Stimulated activated CD8-positive, alpha-beta memory T cell treated with anti-CD3 and anti-CD28 coated beads, Interleukin-7, amount 100 ng/mL, for 4 hours (primary cell): Measurements from ENCODE around the gene ADGRA1.
"Not testable (repeated sequence)": the region's sequence is repeated elsewhere in the genome, so short reads cannot be mapped to it uniquely, and the experiment has no call there.

Source experiments
- DNase-seq, 2 donors: peaks; one replicate each; pipeline ENCODE4 v3.0.0-alpha.2; 2020; ENCODE audit warnings: low read depth in 2 of 2

Gene ADGRA1

GRCh38 chr10:133087679-133088178, at the start of gene ADGRA1:
ADGRA1 (plus strand) TSS chr10:133087924; CDS start chr10:133088910, 986 bp downstream.
- DNase-seq, result no peak

DNA sequence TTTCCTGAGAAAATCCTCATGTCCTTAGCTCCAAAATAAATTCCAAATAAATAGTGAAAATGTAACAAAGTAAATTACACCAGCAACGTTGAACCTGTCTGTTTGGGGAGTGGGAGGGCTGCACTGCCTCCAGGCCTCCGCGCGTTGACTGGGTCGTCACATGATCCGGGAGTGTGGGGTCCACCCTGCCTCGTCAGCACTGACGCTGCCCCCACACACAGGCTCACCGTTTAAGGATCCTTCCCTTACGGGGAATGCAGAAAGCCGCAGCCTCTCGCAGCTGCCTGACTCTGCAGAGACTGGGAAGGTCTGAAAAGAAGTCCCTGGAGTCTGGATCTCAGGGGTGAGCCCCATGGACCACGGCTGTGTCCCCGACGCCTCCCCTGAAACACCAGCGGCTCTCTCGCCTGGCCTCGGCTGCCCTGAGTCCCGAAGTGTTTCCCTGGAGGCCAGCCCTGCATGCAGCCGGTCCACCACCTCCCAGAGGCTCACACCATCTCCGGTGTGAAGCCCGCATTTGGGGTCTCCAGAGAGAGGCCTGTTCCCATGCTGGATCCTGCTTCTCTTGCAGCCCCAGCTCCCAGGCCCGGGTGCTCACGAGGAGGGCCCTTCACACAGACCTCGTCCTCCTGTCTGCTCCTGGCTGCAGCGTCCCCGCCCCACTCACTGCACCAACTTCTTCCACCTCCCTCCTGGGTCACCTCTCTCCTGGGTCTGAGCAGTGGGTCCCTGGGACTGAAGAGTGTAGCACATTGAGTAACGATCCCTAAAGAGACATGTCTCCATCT, 49.5 kb upstream of the ADGRA1 start:
- DNase-seq, result no peak

DNA sequence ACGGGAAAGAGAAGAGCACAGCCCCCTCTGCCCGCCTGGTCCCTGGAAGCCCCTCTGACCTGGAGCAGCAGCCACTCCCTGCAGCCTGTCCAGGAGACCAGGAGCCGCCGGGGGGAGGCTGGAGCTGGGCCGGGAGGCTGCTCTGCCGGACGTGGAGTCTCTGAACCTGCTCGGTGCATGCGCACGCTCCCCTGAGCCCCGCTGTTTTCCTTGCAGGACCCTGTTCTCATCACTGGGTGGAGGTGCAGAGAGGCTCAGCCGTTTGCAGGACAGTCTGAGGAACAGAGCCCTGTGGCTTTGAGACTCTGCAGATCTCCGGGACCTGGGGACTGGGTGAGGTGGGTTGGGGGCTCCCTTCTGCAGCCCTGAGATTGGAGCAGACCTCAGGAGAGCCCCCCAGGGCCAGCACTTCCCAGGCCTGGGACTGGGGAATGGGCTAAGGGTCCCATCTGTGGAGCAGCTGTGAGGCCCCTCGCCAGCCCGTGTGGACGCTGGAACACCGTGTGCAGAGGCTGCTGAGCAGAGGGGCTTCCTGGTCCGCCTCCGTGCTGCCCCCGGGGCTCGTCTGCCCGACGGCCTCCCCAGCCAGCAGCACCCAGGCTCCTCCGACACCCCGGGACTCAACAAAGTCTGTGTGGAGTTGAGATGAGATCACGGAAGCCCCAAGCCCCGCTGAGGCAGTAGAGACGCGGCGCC, 48.5 kb upstream of the ADGRA1 start:
- no peak for DNase-seq

DNA sequence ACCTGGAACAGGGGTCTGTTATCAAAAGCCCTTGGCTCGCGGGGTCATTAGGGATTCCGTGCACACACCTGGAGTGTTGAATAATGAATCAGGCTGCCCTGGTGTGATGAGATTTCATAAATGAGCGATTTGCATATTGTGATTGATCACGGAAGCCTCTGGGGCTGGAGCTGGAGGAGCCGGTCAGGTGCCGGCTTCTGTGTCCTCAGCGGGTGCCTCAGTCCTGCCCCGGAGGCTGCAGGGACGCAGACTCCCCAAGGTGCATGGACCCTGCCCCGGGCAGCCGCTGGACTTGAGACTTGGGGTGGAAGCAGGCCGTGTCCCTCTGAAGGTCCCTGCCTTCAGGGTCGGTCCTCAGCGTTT, 47.9 kb upstream of the ADGRA1 start:
- DNase-seq, result no peak

- DNase-seq, result no peak
Observed at GRCh38 chr10:133040198-133040597, 47.5 kb upstream of the ADGRA1 start.

DNA sequence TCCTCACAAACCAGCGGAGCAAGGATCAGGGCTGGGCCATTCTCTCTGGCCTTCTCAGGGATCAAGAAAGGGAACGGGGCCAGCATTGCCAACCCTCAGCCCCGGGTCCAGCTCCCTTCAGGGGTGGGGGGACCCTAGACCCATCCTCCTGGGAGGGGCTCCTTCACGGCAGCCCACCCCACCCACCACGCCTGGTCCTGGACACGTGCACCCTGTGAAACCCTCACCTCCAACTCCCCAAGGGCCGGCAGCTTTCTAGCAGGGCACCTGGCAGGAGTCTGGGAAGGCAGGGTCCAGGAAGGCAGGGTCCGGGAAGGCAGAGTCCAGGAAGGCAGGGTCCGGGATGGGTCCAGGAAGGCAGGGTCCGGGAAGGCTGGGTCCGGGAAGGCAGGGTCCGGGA, 46.6 kb upstream of the ADGRA1 start:
- no peak for DNase-seq

GRCh38 chr10:133042061-133042460, 45.7 kb upstream of the ADGRA1 start:
- no peak for DNase-seq

DNA sequence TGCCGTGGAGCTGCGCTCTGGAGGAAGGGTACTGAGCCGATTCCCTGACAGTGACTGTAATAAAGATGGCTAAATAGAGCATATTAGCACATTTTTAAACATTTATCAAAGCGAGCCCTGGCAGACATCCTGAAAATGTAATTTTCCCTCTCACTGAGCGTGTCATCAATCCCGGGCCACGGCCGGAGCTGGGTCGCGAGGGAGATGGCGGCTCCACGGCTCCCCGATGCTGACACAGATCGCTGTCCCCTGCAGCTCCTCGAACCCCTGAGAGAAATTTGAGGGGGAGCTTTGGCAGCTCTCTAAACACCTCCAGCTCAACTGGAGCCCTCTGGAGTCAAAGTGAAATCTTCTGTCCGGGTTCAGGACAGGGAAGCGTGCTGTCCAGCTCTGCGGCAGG, 44.9 kb upstream of the ADGRA1 start:
- DNase-seq, result no peak

GRCh38 chr10:133043541-133044225, 44.0 kb upstream of the ADGRA1 start:
- DNase-seq, result no peak

- no peak for DNase-seq
Observed at GRCh38 chr10:133044401-133044811, 43.3 kb upstream of the ADGRA1 start.

DNA sequence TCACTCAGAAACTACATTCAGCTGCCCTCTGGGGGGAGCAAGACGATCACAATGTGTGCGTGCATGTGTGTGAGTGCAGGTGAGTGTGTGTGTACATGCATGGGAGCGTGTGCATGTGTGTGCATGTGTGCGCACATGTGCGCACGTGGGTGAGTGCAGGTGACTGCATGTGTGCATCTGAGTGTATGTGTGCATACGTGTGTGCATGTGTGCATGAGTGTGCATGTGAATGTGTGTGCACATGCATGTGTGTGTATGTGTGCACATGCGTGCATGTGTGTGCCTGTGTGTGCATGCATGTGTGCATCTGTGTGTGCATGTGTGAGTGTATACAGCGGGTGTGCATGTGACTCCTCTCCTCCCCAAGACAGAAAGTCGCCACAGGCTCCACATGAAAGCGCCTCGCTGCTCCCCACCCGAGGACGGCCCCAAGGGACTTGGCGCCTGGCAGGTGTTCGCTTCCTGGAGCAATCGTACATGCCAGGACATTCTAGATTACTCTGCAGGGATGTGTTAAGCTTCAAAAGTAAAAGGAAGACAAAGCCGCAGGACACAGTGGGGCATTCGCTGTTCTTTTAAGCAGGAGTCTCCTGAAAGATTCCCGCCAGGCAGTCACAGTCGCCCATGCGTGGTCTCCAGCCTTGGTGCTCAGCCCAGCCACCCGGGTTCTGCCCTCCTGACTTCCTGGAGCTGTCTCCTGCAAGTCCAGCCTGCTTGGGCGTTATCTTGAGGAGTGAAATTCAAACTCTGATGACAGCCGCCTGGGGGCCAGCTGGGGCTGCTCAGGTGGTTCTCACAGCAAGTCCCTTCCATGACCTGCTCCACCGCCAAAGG, 42.0 kb upstream of the ADGRA1 start:
- no peak for DNase-seq

GRCh38 chr10:133046390-133046765, 41.3 kb upstream of the ADGRA1 start:
- no peak for DNase-seq

GRCh38 chr10:133047526-133048123, 40.1 kb upstream of the ADGRA1 start:
- DNase-seq, result no peak

DNA sequence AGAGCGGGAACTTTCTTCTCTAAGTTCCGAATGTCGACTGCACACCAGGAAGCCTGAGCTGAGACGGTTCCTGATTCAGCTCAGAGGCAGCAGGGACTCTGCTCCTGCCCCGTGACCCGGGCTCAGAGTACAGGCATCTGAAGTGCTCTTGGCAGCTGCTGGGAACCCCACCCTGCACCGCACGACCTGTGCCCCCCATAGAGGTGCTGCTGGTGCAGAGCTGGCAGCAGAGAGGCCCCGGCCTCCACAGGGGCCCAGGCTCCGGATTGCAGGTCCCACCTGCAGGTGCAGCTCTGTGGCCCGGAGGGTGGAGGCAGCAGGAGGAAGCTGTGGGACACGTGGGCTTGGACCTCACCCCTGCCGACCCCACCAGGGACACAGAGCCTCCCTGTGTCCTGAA, 39.5 kb upstream of the ADGRA1 start:
- DNase-seq, result no peak

DNA sequence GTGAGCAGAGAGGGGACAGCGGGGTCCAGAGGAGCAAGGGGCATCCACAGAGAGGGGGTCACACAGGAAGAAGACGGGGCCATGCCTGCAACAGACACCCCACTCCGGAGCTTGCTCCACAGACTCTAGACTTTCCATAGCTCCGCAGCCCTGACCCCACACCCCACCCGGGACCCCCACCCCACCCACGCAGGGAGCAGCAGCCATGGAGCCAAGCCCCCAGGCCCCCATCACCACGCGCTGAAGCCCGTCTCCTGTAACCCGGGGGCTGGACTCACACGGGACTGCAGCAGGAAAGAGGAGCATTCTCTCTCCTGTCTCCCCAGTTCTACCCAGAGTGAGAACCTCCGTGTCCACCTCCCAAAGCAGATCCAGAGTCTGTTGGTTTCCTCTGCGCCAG, 38.8 kb upstream of the ADGRA1 start:
- no peak for DNase-seq

GRCh38 chr10:133049639-133050038, 38.1 kb upstream of the ADGRA1 start:
- no peak for DNase-seq

DNA sequence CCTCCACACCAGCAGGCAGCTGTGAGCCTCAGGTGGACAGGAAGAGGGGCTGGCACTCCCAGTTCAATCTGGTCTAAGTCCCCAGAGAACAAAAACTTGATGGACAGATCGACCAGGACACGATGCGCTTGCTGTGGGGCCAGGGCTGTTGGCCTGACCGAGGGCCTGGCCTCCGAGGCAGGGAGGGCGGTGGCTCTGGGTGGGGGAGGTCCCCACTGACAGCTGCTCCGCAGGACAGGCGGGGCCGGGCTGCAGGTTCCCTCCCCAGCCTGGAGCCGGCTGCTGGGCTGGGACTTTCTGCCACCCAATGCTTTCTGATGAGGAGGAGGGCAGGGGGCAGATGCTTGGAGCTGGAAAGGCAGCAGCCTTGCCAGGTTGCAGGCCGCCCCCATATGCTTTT, 37.4 kb upstream of the ADGRA1 start:
- no peak for DNase-seq

- DNase-seq, result no peak
Observed at GRCh38 chr10:133052076-133052475, 35.6 kb upstream of the ADGRA1 start.

DNA sequence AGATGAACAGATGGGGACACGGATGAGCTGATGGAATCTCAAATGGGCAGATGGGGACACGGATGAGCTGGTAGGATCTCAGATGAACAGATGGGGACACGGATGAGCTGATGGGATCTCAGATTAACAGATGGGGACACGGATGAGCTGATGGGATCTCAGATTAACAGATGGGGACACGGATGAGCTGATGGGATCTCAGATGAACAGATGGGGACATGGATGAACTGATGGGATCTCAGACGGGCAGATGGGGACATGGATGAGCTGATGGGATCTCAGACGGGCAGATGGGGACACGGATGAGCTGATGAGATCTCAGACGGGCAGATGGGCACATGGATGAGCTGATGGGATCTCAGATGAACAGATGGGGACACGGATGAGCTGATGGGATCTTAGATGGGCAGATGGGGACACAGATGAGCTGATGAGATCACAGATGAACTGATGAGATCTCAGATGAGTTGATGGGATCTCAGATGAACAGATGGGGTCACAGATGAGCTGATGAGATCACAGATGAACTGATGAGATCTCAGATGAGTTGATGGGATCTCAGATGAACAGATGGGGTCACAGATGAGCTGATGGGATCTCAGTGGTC, 34.1 kb upstream of the ADGRA1 start:
- DNase-seq, result not testable (repeated sequence)

GRCh38 chr10:133055470-133055869, 32.3 kb upstream of the ADGRA1 start:
- no peak for DNase-seq

- no peak for DNase-seq
Observed at GRCh38 chr10:133056001-133056400, 31.7 kb upstream of the ADGRA1 start.
